ENCODE measurements around the gene SYNDIG1. TPM values are rescaled to one million over a fixed set of nuclear protein-coding genes. Genes with fewer than 3 reads are reported as not detected.

Gene SYNDIG1
- total RNA-seq, 1 experiment from 2014 or later = 5.4 TPM

DNA sequence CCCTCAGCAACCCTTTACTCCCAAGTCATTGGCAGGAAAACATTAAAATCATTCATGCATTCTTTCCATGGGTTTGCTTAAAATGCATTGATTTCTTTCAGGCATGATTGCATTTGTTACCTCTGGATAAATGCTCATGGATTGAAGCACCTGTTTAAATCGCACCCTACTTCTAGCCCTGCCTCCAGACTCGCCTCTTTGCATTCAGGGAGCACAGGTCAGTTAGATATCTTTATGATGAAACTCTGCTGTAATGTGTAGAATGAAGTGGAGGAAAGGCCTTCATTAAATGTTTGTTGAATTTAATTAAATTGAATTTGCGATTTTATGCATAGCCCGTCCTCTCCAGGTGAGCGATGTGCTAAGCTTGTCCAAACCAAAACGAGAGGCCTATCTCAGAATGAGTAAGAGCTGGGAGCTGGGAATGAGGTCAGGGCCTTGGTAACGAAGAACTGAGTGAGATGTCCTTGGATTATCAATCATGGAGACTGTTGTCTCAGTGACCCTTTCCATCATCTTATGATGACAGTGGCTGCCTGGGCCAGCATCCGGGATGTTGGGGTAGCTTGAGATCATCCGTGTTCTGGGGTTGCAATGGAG is 210.1 kb downstream of the SYNDIG1 start:
- H2BK12ac ChIP-seq (ENCODE audit: insufficient read length, low read depth, low read length) = no peak overlapping the region
- no peaks in the 10 kb centered on the region for H3K4me1 ChIP-seq (ENCODE audit: insufficient read depth, low read length)
- no peaks in the 10 kb centered on the region; the same call in 1 of the 2 replicates for H3K27me3 Mint-ChIP-seq (ENCODE audit: low read depth)
- no peak overlapping the region for H2BK5ac ChIP-seq (ENCODE audit: insufficient read length, low read length)
- no peak overlapping the region for H3K27ac Mint-ChIP-seq
- no peak overlapping the region for H3K9ac ChIP-seq (ENCODE audit: extremely low read depth, insufficient read length, low read length)
- H3K56ac ChIP-seq (ENCODE audit: insufficient read length, low read depth, low read length) = no peak overlapping the region
- H3K23me2 ChIP-seq (ENCODE audit: insufficient read length, low read depth, low read length, poor library complexity, severe bottlenecking) = no peaks in the 10 kb centered on the region
- no peaks in the 10 kb centered on the region for H3K79me1 ChIP-seq (ENCODE audit: insufficient read depth, low read depth, low read length, poor library complexity, severe bottlenecking)
- no peaks in the 10 kb centered on the region for H4K20me1 ChIP-seq (ENCODE audit: control insufficient read depth, insufficient read depth, insufficient read length)
- H3K4ac ChIP-seq (ENCODE audit: low read depth, low read length) = no peak overlapping the region
- no peak overlapping the region for H3K27ac ChIP-seq (ENCODE audit: insufficient read length, low read depth, low read length)
- H4K8ac ChIP-seq (replicated peaks; ENCODE audit: insufficient read length, low read depth, low read length) = no peak overlapping the region
- no peak overlapping the region for H2BK20ac ChIP-seq (ENCODE audit: low read depth, low read length, poor library complexity, severe bottlenecking)
- no peak overlapping the region for H2AFZ ChIP-seq (ENCODE audit: low read length)
- no CpG with 5 or more reads among the region's 9 CpGs for WGBS (ENCODE audit: extremely low coverage, insufficient read length, low lambda C conversion rate)
- H3K23ac ChIP-seq (ENCODE audit: insufficient read length, low read depth, low read length) = no peak overlapping the region
- no peak overlapping the region for H3K18ac ChIP-seq (ENCODE audit: insufficient read length, low read depth, low read length)
- H3K4me1 Mint-ChIP-seq = no peaks in the 10 kb centered on the region
- H3K79me2 ChIP-seq (ENCODE audit: insufficient read depth, low read length) = no peaks in the 10 kb centered on the region
- H3K14ac ChIP-seq (ENCODE audit: insufficient read depth, low read length) = no peak overlapping the region
- no peak overlapping the region for H3K4me3 Mint-ChIP-seq
- no peaks in the 10 kb centered on the region; a peak in 1 of 5 replicates for H3K9me3 Mint-ChIP-seq
- H3T11ph ChIP-seq (ENCODE audit: low read length) = no peak overlapping the region
- no peak overlapping the region for H2AK5ac ChIP-seq (ENCODE audit: insufficient read length, low read length)
- H3K36me3 Mint-ChIP-seq (ENCODE audit: insufficient read depth in 1 of 3, low read depth in 3 of 3) = no peaks in the 10 kb centered on the region; a peak in 1 of 7 replicates
- H4K5ac ChIP-seq (ENCODE audit: insufficient read length, low read depth, low read length) = no peak overlapping the region
- no peaks in the 10 kb centered on the region for H3K9me3 ChIP-seq (ENCODE audit: control insufficient read depth, low read depth, low read length)
- H3K4me2 ChIP-seq (ENCODE audit: insufficient read depth, insufficient read length, low read length) = no peak overlapping the region
- no peak overlapping the region for H4K91ac ChIP-seq (ENCODE audit: insufficient read length, low read depth, low read length)
- TF ChIP-seq, protein P1, sequence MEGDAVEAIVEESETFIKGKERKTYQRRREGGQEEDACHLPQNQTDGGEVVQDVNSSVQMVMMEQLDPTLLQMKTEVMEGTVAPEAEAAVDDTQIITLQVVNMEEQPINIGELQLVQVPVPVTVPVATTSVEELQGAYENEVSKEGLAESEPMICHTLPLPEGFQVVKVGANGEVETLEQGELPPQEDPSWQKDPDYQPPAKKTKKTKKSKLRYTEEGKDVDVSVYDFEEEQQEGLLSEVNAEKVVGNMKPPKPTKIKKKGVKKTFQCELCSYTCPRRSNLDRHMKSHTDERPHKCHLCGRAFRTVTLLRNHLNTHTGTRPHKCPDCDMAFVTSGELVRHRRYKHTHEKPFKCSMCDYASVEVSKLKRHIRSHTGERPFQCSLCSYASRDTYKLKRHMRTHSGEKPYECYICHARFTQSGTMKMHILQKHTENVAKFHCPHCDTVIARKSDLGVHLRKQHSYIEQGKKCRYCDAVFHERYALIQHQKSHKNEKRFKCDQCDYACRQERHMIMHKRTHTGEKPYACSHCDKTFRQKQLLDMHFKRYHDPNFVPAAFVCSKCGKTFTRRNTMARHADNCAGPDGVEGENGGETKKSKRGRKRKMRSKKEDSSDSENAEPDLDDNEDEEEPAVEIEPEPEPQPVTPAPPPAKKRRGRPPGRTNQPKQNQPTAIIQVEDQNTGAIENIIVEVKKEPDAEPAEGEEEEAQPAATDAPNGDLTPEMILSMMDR (conservative IDR thresholded peaks at IDR 0.05) = no peak
- H2BK15ac ChIP-seq (ENCODE audit: low read depth, low read length) = no peak overlapping the region
- H3K27me3 ChIP-seq (ENCODE audit: insufficient read depth, low read length) = no peaks in the 10 kb centered on the region
- DNase-seq = no peak
- no peak overlapping the region for H2BK120ac ChIP-seq (ENCODE audit: low read depth, low read length, poor library complexity, severe bottlenecking)
